Left colon (tissue), 2 donors: Measurements from ENCODE around the gene DMRT2. TPM values are rescaled to one million over a fixed set of nuclear protein-coding genes. Genes with fewer than 3 reads are reported as not detected.
A peak's percentile ranks its signal among the peaks of the same experiment; 100 is the strongest.

ENCODE experiments used
- ATAC-seq: fragments of 200-7000 bp; cut with Tn5 transposase; one replicate; pipeline ENCODE4 v1.9.1; 2020; ENCODE audit warnings: mild to moderate bottlenecking, moderate library complexity
- DNase-seq, 2 donors: peaks; one replicate each; pipeline ENCODE4 v3.0.0-alpha.2; 2020
- intact Hi-C, 2 donors: fragments of 100-400 bp; cut with DNase I in 1 of 2; cut with micrococcal nuclease in 1 of 2; formaldehyde crosslinking; loops; one replicate each; pipeline versions ENCODE4 v1.11.2 to v1.14.0; 2022; cut with DNase I, micrococcal nuclease
- total RNA-seq, 2 donors: library from RNA; stranded (reverse); fragmentation: NEBNext Ultra II Directional; extraction: Animal tissue kit (Norgen Biotek cat#: 25700); gene quantifications; one replicate each; pipeline ENCODE4 v1.2.1, GENCODE V29; 2021
- donor health status: DM: no; HTN: no; CAD: no.
- donor health status: DM: yes; HTN: yes; CAD: no.

Gene DMRT2
- total RNA-seq, 2 donors from 2014 or later, result 3.6 to 8.1 TPM

DNA sequence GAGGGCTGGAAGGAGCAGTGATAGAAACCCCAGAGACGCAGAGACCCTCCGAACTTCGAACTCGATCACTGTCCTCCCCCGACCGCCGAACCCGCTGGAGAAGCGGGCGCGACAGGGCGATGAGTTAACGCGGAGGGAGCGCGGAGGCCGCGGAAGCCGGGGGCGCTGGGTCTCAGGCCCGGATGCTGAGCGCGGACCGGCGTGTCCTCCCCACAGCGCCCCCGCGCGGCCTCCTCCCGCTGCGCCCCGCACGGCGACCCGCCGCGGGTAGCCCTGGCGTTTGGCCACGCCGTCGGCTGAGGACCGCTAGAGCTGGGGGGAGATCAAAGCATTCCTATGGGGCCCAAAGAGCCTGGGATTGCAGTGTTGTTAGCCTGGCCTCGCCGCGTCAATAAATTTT, 7.7 kb upstream of the DMRT2 start:
- intact Hi-C loops, result no loop called here
- ATAC-seq (peak; percentile 69), DNase-seq (peak in 1 of 2 donors; percentile 49)

DNA sequence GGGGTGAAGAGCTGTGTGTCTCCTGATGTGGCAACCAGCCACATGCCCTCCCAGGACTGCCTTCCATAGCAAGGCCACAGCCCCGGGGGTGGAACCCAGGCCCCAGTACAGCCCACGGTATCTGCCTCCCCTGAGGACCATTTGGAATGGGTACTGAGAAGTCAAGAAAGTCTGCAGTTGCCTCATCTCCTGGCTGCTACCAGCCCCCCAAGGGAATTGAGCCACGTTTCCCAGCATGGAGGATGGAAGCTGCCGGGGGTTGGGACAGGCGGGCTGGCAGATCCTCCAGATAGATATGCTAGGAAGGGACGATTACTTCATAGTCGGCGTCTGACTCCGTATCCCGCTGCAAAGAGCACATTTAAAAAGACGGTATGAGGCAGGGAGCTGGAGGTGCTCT, 5.5 kb upstream of the DMRT2 start:
- intact Hi-C loops, result no loop called here
- no peak for ATAC-seq
- peak in 1 of 2 donors; percentile 4 for DNase-seq

DNA sequence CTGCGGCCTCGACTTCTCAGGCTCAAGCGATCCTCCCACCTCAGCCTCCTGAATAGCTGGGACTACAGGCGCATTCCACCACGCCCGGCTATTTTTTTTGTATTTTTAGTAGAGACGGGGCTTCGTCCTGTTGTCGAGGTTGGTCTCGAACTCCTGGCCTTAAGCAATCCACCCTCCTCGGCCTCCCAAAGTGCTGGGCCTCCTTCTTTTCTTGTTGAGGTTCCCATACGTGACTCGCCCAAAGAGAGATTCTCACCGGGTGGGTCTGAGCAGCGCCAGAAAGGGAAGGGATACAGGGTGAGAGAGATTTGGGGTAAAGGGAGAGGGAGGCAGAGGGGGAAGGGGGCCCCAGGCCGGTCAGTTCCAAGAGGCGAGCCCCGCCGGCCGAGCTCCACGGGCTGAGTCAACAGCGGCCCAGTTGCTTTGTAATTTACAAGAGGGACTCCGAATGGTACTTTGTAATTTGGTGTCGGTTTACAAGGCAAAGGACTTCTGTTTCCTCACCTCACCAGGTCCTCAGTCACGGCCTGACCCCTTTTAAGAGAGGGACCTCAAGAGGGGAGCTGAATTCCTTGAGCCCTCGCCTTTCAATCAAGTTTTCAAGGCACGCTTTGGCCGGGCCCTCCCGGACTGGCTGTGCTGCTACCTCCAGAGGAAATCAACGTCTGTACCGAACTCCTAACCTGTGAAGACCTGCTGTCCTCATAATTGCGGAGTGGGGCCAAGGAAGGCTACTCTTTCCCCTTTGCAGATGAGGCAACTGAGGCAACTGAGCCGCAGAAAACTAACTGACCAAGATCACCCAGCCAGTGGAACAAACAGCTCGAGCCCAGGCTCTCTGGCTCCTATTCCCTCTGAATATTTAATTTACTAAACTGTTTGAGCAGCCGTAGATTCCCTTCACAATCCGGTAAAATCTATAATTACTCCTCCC, 3.3 kb upstream of the DMRT2 start:
- intact Hi-C loops, result no loop called here
- DNase-seq, result no peak
- no peak for ATAC-seq

DNA sequence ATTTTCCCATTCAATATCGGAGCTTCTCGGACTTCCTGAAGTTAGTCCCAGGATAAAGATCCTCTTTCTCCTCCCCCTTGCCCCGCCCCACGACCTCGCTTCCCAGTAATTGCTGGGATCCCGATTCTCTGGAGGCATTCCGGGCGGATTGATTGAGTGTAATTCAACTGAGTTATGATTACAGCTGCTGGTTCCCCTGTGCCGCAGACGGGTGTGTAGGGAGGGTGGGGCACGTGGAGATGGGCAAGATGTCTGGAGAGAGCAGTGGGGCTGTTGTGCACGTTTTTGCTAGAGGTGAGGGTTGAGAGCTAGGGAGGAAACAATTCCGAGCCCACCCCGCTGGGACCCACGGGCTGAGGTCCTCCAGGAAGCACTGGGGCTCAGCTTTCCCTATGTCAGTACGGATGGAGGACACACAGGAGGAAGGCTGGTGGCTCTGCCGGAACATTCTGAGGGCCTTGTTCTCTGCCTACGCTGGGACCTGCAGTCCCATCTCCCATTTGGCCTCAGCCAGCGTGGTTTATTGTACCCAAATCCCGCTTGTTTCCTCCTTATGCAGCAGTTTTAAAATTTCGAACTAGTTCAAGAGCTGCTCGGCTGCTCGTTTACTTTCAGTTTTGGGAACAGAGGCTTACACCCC, 2.4 kb upstream of the DMRT2 start:
- intact Hi-C loops, result no loop called here

GRCh38 chr9:1048231-1048619, 1.9 kb upstream of the DMRT2 start:
- no peak for ATAC-seq

More for the DNA sequence above, 2.4 kb upstream of the DMRT2 start:
- ATAC-seq (peak; percentile 23), DNase-seq (peak; percentile 60 to 72)

GRCh38 chr9:1048811-1049210, 1.3 kb upstream of the DMRT2 start:
- intact Hi-C loops, result no loop called here
- ATAC-seq (no peak), DNase-seq (peak in 1 of 2 donors; percentile 6)

More at GRCh38 chr9:1048231-1048619, 1.9 kb upstream of the DMRT2 start:
- intact Hi-C loops, result no loop called here
- no peak for DNase-seq

- DNase-seq (peak in 1 of 2 donors; percentile 65), ATAC-seq (peak; percentile 3)
- intact Hi-C loops, result no loop called here
These were observed 516 bp upstream of the DMRT2 start for GRCh38 chr9:1049641-1050040.

GRCh38 chr9:1051210-1051583, 1.0 kb downstream of the DMRT2 start:
- intact Hi-C loops, result no loop called here
- DNase-seq, result no peak
- no peak for ATAC-seq

- DNase-seq (peak; percentile 53 to 78), ATAC-seq (peak; percentile 63)
- intact Hi-C loops, result no loop called here
These were observed 1.6 kb downstream of the DMRT2 start for GRCh38 chr9:1051584-1052275.

- ATAC-seq, result no peak
- intact Hi-C loops, result no loop called here
These were observed 2.5 kb downstream of the DMRT2 start for GRCh38 chr9:1052365-1053281.

GRCh38 chr9:1053282-1053621, 3.1 kb downstream of the DMRT2 start:
- no peak for DNase-seq
- intact Hi-C loops, result no loop called here
- no peak for ATAC-seq

More at GRCh38 chr9:1052365-1053281, 2.5 kb downstream of the DMRT2 start:
- peak in 1 of 2 donors; percentile 21 for DNase-seq

- intact Hi-C loops, result no loop called here
- DNase-seq (no peak), ATAC-seq (no peak)
These were observed 3.8 kb downstream of the DMRT2 start for GRCh38 chr9:1053986-1054425.

DNA sequence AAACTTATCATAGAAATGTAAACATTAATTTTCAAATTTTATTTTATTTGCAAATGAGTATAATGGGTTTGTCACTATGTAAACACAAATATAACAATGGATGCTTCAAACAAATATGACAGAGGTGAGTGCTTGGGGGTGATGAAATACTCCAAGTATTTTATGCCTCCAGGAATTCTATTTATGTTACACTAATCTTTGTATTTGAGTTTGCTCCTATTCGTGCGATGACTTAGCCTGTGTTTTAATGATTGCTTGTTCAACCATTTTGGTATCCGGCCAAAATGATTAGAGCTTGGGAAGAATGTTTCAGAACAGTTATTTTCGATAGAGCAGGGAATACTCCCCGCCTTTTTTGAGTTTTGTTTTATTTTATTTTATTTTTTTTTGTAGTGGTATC, 5.0 kb downstream of the DMRT2 start:
- ATAC-seq (no peak), DNase-seq (no peak)
- intact Hi-C loops, result no loop called here

GRCh38 chr9:1057910-1058309, 7.8 kb downstream of the DMRT2 start:
- DNase-seq (no peak), ATAC-seq (no peak)
- intact Hi-C loops, result no loop called here

DNA sequence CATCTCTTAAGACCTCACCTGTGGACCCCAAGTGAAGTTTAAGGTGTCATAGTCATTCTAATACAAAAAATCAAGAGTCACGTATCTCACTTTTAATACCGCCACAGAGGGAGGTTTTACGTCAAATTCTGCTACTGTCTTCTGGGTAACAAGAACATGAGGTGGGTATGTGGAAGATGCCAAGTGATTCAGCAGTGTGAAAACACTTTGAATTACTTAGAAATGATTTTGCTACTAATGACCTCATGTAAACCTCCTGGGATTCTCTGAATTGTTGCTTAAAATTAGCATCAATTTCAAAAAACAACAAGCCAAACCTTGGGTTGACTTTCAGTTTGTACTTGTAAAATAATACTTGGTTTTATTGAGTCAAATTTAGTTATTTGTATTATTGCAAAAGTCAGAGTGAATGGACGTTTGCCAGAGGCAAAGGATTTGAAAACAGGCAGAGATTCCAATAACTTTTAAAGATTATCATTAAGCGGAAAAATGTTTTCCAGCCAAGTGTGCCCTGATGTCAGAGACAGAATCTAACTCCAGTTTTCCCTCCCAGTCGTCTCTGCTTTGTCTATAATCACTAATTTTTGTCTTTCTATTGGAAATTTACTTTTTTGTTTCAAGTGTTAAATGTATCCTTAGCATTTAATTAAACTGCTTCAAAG, 8.8 kb downstream of the DMRT2 start:
- intact Hi-C loops, result no loop called here
- no peak for DNase-seq
- no peak for ATAC-seq

DNA sequence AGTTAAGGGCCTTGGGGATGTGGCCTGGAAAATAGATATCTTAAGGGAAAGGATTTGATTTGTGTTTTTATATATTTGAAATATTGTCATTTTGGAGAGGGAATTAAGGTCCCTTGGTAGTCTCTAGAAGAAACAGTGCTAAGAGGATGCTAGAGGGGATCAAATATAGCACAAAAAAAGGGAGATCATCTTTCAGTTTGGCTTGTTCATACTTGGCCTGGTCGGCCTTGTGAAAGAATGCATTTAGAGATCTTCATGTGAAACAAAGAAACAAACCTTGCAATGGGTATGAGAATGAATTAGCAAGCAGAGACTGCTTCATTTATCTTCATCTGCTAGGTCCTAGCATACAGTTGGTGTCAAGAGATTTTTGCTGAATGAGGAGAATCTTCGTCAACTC, 15.0 kb downstream of the DMRT2 start:
- DNase-seq, result no peak
- ATAC-seq, result no peak
- intact Hi-C loops, result no loop called here

DNA sequence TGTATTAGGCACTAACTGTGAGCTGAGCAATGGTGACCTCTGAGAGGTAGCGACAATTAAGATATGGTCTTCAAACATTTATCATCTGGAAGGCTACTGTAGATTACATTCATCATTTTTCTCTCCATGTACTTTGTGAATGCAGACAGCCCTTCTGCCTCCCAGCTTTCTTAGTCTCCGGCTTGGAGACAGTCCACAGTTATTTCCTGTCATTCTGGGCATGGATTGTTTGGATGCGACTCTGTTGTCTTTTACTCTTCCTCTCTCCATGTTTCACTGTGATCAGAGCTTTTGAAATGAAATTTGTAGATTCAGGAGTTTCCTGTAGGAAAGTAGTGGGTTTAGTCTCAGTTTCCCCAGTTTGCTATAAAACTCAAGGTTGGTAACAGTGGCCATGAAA, 20.5 kb downstream of the DMRT2 start:
- intact Hi-C loops, result no loop called here
- no peak for ATAC-seq
- DNase-seq, result no peak

GRCh38 chr9:1071730-1072129, 21.6 kb downstream of the DMRT2 start:
- DNase-seq (peak; percentile 78 to 87), ATAC-seq (peak; percentile 98)
- intact Hi-C loops, result no loop called here
